Keratinocyte (primary cell): Measurements from ENCODE around the gene PDE3A. TPM values are rescaled to one million over a fixed set of nuclear protein-coding genes. Genes with fewer than 3 reads are reported as not detected.

Source experiments
- DNase-seq: peaks from one replicate; pipeline ENCODE4 v3.0.0-alpha.2; 2011; ENCODE audit warnings: low read depth, missing footprints, low spot score
- FAIRE-seq: peaks from 2 replicates; lab custom pipeline; 2011; peaks lifted over from hg19 to GRCh38; lab: Jason Lieb, UNC
- H2AFZ ChIP-seq: 2 replicates; pipeline ENCODE4 v1.6.0; 2012; ENCODE audit warnings: low read length, control low read depth, inconsistent platforms; ENCODE audit not compliant: control insufficient read depth
- H3K27ac ChIP-seq: 2 replicates; pipeline ENCODE4 v1.5.1; 2011; ENCODE audit warnings: low read length; ENCODE audit not compliant: control insufficient read depth, insufficient read depth
- H3K27me3 ChIP-seq: 3 replicates; pipeline ENCODE4 v1.6.0; 2011; ENCODE audit warnings: low read length; ENCODE audit not compliant: control insufficient read depth, insufficient read depth; ENCODE audit errors: extremely low read depth
- H3K36me3 ChIP-seq, 2 experiments: 2 replicates in 1 of 2; 3 replicates in 1 of 2; pipeline ENCODE4 v1.5.1; 2011; ENCODE audit warnings: low read length in 2 of 2, mild to moderate bottlenecking in 1 of 2; ENCODE audit not compliant: control insufficient read depth in 2 of 2, insufficient read depth in 2 of 2; ENCODE audit errors: extremely low read depth in 1 of 2
- H3K4me1 ChIP-seq: 3 replicates; pipeline ENCODE4 v1.5.1; 2011; ENCODE audit warnings: low read length; ENCODE audit not compliant: control insufficient read depth, insufficient read depth; ENCODE audit errors: extremely low read depth
- H3K4me2 ChIP-seq: 3 replicates; pipeline ENCODE4 v1.6.0; 2011; ENCODE audit warnings: low read depth, low read length; ENCODE audit not compliant: control insufficient read depth, insufficient read depth; ENCODE audit errors: extremely low read depth
- H3K4me3 ChIP-seq, 3 experiments: fragments of 200-600 bp in 1 of 3; sonication (generic) in 1 of 3; 2 replicates in 2 of 3; 3 replicates in 1 of 3; pipeline ENCODE4 v1.5.1; 2011 to 2016; ENCODE audit warnings: low read length in 3 of 3, mild to moderate bottlenecking in 3 of 3, control low read depth in 2 of 3, inconsistent platforms in 1 of 3, low read depth in 1 of 3, mixed read lengths in 1 of 3, mixed run types in 1 of 3, moderate library complexity in 1 of 3; ENCODE audit not compliant: control insufficient read depth in 2 of 3, insufficient read depth in 2 of 3; ENCODE audit errors: extremely low read depth in 1 of 3
- H3K79me2 ChIP-seq: 2 replicates; pipeline ENCODE4 v1.6.0; 2012; ENCODE audit warnings: low read length; ENCODE audit not compliant: control insufficient read depth, insufficient read depth
- H3K9ac ChIP-seq: 3 replicates; pipeline ENCODE4 v1.6.0; 2011; ENCODE audit warnings: low read length; ENCODE audit not compliant: control insufficient read depth, insufficient read depth; ENCODE audit errors: extremely low read depth
- H3K9me1 ChIP-seq: 3 replicates; pipeline ENCODE4 v1.6.0; 2011; ENCODE audit warnings: low read length; ENCODE audit not compliant: control insufficient read depth, insufficient read depth; ENCODE audit errors: extremely low read depth
- H3K9me3 ChIP-seq: 2 replicates; pipeline ENCODE4 v1.5.1; 2012; ENCODE audit warnings: low read depth, low read length; ENCODE audit not compliant: control insufficient read depth
- H4K20me1 ChIP-seq: 3 replicates; pipeline ENCODE4 v1.6.0; 2011; ENCODE audit warnings: low read length; ENCODE audit not compliant: control insufficient read depth, insufficient read depth; ENCODE audit errors: extremely low read depth
- EZH2 ChIP-seq: IDR thresholded peaks from one replicate; pipeline ENCODE4 v1.6.1; 2012; ENCODE audit warnings: inconsistent platforms, mild to moderate bottlenecking, low read length, moderate library complexity
- dilution Hi-C: fragments of 300-500 bp; cut with MboI; formaldehyde crosslinking; loops from one replicate; pipeline ENCODE4 v1.7.0; 2020; ENCODE audit warnings: low sequenced_read_pairs; ENCODE audit not compliant: extremely low pct_ligation_motif_present
- polyA plus RNA-seq, 5 experiments: library from polyadenylated mRNA; depleted of rRNA in 3 of 5; stranded (reverse) in 3 of 5; stranded (forward) in 1 of 5; unstranded in 1 of 5; fragments of >200 nt; gene quantifications; 1 replicate in 1 of 5; 2 replicates in 3 of 5; 3 replicates in 1 of 5; pipeline versions ENCODE4 v1.2.1 to v1.2.3, GENCODE V29; 2011 to 2012; ENCODE audit warnings: missing spikeins in 2 of 5, low read depth in 1 of 5, low replicate concordance in 1 of 5
- TF ChIP-seq, protein P1 (sequence below), 3 experiments: IDR thresholded peaks in 1 of 3; conservative IDR thresholded peaks in 1 of 3; optimal IDR thresholded peaks in 1 of 3; 2 replicates in 2 of 3; 3 replicates in 1 of 3; pipeline versions ENCODE3 to v1.5.1; 2011; ENCODE audit warnings: low read length in 3 of 3, mild to moderate bottlenecking in 3 of 3, moderate library complexity in 2 of 3, control low read depth in 1 of 3, inconsistent platforms in 1 of 3; ENCODE audit not compliant: insufficient read depth in 2 of 3; ENCODE audit errors: extremely low read depth in 1 of 3

Gene PDE3A
- polyA plus RNA-seq, 1 donor (not counting 4 experiments of a cell fraction or from before 2014, with no cell fraction given): 0.01 TPM

DNA sequence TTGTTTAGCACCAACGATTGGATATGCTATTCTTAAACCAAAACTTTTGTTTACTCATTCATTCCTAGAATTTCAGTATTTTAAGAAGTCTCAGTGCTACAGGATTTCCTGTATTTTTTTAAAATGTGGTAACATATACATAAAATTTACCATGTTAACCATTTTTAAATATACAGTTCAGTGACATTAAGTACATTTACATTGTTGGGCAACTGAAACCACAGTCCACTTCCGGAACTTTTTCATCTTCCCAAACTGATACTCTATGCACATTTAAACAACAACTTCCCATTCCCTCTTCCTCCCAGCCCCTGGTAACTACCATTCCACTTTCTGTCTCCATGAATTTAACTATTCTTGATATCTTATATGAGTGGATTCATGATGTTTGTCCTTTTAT is 30.3 kb downstream of the PDE3A start:
- H3K79me2 ChIP-seq: no peaks in the 10 kb centered on the region
- no peaks in the 10 kb centered on the region for H4K20me1 ChIP-seq
- H3K4me2 ChIP-seq: no peak overlapping the region
- H3K27me3 ChIP-seq: no peaks in the 10 kb centered on the region
- H3K27ac ChIP-seq: no peak overlapping the region
- H3K36me3 ChIP-seq: no peaks in the 10 kb centered on the region
- no peaks in the 10 kb centered on the region for H3K9me3 ChIP-seq
- no peak overlapping the region for H2AFZ ChIP-seq
- dilution Hi-C loops: no loop called here
- FAIRE-seq: no peak
- no peak for DNase-seq
- no peak overlapping the region for H3K9ac ChIP-seq
- no peak overlapping the region for H3K4me3 ChIP-seq
- no peaks in the 10 kb centered on the region for H3K9me1 ChIP-seq
- H3K4me1 ChIP-seq: no peaks in the 10 kb centered on the region
- no peak for TF ChIP-seq EZH2
- TF ChIP-seq, protein P1, sequence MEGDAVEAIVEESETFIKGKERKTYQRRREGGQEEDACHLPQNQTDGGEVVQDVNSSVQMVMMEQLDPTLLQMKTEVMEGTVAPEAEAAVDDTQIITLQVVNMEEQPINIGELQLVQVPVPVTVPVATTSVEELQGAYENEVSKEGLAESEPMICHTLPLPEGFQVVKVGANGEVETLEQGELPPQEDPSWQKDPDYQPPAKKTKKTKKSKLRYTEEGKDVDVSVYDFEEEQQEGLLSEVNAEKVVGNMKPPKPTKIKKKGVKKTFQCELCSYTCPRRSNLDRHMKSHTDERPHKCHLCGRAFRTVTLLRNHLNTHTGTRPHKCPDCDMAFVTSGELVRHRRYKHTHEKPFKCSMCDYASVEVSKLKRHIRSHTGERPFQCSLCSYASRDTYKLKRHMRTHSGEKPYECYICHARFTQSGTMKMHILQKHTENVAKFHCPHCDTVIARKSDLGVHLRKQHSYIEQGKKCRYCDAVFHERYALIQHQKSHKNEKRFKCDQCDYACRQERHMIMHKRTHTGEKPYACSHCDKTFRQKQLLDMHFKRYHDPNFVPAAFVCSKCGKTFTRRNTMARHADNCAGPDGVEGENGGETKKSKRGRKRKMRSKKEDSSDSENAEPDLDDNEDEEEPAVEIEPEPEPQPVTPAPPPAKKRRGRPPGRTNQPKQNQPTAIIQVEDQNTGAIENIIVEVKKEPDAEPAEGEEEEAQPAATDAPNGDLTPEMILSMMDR (optimal IDR thresholded peaks at IDR 0.05 in 1 of 3, IDR thresholded peaks at IDR 0.05 in 1 of 3, conservative IDR thresholded peaks at IDR 0.05 in 1 of 3; ENCODE audit: extremely low read depth in 1 of 3, insufficient read depth in 2 of 3, low read length in 3 of 3): no peak

GRCh38 chr12:20400003-20400402 is 31.7 kb downstream of the PDE3A start:
- Histone ChIP-seq H3K9ac (no peak overlapping the region), H3K4me3 (no peak overlapping the region), H3K27ac (no peak overlapping the region), H3K27me3 (no peaks in the 10 kb centered on the region), H3K36me3 (no peaks in the 10 kb centered on the region), H2AFZ (no peak overlapping the region), H3K9me3 (no peaks in the 10 kb centered on the region), H3K4me1 (no peaks in the 10 kb centered on the region), H3K9me1 (no peaks in the 10 kb centered on the region), H3K79me2 (no peaks in the 10 kb centered on the region), H3K4me2 (no peak overlapping the region), H4K20me1 (no peaks in the 10 kb centered on the region)
- DNase-seq: no peak
- FAIRE-seq: no peak
- TF ChIP-seq, protein P1 (optimal IDR thresholded peaks at IDR 0.05 in 1 of 3, IDR thresholded peaks at IDR 0.05 in 1 of 3, conservative IDR thresholded peaks at IDR 0.05 in 1 of 3; ENCODE audit: extremely low read depth in 1 of 3, insufficient read depth in 2 of 3, low read length in 3 of 3): no peak
- TF ChIP-seq EZH2: no peak
- dilution Hi-C loops: no loop called here
